ENCODE data around the gene CCHCR1.

The CCHCR1 gene

DNA sequence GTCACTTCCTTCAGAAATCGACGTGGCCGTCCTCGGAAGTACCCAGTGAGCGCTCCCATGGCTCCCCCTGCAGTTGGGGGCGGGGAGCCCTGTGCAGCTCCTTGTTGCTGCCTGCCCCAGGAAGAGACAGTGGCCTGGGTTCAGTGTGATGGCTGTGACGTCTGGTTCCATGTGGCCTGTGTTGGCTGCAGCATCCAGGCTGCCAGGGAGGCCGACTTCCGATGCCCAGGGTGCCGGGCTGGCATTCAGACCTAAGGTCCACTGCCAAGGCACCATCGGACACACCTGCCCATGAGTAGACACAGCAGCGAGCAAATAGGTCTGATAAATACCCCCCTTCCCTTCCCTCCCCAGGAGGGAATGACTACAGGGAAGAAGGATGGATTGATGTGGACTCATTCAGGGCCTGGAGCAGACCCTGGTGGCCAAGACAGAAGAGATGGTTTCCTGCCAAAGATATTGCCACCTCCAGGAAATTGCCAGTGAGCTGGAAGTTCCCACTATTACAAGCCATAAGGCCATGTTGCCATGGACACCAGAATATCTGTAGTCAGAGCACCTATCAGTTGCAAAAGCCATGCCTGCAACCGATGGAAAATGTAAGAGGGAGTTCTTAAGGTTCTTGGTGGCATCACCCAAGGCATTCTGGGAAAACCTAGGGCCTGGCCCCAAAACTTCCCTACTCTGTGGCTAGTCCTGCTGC, 5.0 kb upstream of the CCHCR1 start:
- no peak for DNase-seq (ENCODE audit: low read depth in 2 of 2)

DNA sequence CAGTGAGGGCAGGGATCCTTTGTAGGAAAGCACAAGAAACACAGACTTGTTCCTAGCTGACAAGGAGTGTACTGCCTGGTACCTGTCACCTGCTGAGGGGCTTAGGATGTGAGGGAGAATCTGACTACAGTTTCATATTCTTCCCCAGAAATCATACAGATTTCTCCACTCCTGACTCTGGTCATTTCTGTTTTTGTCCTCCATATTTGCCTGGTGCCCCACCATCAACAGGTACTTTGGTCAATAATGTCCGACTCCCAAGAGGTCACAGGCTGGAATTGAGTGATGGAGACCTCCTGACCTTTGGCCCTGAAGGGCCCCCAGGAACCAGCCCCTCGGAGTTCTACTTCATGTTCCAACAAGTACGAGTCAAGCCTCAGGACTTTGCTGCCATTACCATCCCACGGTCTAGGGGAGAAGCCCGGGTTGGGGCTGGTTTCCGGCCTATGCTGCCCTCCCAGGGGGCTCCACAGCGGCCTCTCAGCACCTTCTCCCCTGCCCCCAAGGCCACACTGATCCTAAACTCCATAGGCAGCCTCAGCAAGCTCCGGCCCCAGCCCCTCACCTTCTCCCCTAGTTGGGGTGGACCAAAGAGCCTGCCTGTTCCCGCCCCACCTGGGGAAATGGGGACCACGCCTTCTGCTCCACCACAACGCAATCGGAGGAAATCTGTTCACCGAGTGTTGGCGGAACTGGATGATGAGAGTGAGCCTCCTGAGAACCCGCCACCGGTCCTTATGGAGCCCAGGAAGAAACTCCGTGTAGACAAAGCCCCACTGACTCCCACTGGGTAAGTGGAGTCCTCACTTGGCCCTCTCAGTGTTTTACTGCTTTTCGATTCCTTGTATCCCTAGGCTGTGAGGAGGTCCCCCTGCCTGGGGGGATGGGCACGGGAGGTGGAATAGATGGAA, 3.9 kb upstream of the CCHCR1 start:
- DNase-seq (ENCODE audit: low read depth in 2 of 2), result no peak

DNA sequence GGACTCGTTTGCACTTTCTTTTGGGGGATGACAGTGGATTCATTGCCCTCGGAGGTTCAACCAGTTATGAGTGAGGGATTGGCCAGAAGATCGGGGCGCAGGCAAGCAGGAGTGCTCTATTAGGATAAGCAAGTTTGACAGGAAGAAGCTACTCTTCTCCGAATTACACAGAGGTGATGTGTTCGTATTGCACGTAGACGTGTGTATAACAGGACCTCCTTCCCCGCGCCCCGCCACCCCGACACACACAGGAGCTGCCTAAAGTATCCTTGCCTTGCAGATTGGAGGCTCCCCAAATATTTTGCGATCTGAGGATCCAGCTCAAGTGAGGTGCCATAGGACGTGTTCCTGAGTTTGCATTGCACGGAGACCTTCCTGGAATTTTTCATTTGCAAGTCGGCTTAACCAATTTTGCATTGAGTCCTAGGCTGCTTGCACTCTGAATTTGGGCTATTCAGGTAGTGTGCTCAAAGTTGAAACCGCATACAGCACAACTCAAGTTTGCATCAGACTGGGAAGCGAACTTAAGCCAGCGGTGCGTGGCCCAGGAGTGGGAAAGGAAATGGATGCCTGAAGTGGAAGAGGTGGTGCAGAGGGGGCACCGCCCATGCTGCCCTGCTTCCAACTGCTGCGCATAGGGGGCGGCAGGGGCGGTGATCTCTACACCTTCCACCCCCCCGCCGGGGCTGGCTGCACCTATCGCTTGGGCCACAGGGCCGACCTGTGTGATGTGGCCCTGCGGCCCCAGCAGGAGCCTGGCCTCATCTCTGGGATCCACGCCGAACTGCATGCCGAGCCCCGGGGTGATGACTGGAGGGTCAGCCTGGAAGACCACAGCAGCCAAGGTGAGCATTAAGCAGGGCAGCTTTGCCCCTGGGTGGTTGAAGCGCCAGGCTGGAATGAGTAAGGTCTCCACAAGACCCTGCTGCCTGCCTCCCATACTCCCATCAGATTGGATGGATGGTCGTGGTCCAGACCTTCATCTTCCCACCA, 1.6 kb upstream of the CCHCR1 start:
- DNase-seq (ENCODE audit: low read depth in 2 of 2), result no peak

DNA sequence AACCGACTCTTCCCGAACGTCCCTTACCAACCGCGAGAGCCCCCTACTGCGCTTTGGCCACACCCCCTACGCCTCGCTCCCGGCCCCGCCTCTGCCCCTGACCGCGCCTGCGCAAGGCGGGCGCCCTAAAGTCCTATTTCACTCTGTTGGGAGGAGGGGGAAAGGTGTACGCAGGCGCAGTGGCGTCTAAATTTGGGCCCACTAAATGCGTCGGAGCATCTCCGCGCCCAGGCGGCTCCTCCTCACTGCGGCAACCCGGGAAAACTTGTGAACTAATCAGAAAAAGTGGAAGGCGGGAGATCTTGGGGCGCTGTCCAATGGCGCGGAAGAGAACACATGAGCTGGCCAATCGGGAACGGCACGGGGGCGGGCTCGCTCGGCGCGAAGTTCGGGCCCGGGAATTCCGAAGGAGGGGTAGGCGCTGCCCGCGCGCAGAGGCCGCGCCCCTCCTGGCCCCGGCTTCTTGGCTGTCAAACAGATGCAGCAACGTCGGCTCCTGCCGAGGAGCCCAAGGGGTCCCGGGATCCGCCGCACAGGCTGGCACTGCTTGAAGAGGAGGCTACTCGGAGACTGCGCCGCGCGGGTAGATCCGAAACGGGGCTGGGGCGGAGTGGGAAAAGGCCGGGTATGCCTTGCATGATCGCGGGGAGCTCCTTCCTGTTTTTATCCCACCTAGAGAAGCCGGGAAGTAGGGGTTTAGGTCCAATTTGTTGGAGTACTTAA, 699 bp upstream of the CCHCR1 start, which contains the start of gene TCF19:
Gene TCF19 (plus strand): TSS at position 450 of the 723 bp plus-strand sequence. CDS start 881 bp downstream, outside the sequence.
- peak; percentile 99 for DNase-seq (ENCODE audit: low read depth in 2 of 2)

DNA sequence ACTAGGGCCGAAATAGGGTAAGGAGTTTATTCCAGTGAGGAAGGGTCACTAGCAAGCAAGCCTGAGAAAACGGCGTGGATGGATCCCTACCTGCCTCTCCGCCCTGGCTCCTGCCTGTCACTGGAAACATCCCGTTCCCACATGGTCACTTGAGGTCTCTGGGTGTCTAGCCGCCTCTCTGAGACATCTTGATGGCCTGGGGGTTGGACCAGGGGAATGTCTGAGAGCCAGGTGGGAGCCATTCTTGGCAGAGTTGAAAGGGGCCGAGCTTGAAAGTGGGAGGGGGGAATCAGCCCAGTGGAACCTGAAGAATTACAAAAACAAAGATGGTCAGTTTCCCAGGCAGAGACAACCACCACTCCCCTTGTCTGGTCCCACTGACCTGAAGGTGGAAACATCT, 961 bp downstream of the CCHCR1 start:
- no peak for DNase-seq (ENCODE audit: low read depth in 2 of 2)

DNA sequence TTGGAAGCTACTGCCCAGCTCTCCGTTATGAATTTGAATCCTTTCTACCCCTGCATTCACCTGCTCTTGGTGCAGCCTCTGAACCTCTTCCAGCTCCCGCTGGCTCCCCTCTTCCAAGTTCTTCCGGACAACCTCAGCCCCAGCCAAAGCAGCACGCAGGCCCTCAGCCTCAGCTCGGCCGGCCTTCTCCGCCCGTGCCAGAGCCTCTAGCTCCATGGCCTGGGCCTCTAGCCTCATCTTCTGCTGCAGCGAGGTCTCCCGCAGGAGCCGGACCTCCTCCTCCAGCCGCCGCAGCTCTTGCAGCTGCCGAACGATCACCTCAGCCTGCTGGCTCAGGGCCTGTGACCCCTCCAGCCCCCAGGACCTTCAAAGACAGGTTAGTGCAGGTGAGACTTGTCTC, 3.2 kb downstream of the CCHCR1 start:
- no peak for DNase-seq (ENCODE audit: low read depth in 2 of 2)

DNA sequence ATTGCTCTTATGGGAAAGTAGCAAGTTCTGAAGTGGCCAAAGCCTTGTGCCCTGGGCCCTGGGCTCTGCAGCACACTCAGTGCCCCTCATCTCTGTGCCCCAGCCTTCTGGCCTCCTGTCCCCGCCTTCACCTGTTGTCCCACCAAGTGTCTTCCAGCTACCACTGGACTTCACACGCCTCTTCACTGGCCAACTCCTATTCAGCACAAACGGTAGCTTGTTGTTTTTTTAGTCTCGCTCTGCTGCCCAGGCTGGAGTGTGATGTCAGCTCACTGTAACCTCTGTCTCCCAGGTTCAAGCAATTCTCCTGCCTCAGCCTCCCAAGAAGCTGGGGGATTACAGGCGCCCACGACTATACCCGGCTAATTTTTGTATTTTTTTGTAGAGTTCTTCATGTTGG, 4.8 kb downstream of the CCHCR1 start:
- no peak for DNase-seq (ENCODE audit: low read depth in 2 of 2)

DNA sequence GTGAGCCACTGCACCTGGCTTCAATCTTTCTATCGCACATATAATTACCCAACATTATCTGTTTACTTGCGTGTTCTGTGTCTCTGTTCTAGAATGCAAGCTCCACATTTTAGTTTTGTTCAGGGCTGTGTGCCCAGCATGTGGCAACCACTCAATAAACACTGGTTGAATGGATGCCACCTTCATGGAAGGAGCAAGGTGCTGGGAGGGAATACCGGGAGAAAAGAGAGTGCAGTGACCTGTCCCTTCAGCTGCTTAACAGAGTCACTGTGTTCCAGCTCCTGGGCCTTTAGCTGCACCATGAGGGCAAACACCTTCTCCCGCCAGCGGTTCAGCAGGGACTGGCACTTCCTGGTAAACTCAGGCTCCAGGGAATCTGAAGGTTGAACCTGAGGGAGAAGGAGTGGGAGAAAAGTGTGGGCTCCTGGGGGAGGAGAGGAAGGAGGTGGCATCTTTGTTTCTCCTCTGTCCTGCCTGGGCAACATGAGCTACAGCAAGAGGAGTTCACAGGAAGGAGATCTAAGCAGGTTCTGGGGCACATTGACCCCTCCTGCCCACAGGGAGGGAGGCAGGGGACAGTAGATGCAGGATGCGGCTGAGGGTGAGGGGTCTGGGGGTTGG, 7.7 kb downstream of the CCHCR1 start:
- no peak for DNase-seq (ENCODE audit: low read depth in 2 of 2)

DNA sequence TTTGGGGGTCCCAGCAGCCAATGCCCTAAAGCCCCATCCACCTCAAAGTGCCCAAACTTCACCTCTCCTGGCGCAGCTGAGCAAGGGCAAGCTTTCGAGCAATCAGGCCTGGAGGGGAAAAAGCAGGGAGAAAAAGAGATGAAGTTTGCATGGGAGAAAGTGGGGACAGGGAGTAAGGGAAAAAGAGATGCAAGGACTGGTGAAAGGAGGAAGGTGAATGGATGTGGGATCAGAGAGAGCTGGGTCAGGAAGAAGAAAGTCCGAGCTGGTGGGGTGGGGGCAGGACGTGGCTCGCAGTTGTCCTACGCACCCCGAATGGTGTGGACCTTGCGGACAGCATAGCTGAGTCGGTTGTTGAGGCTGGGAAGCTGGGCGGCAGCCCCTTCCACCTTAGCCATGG, 12.2 kb downstream of the CCHCR1 start:
- DNase-seq (ENCODE audit: low read depth in 2 of 2), result no peak

DNA sequence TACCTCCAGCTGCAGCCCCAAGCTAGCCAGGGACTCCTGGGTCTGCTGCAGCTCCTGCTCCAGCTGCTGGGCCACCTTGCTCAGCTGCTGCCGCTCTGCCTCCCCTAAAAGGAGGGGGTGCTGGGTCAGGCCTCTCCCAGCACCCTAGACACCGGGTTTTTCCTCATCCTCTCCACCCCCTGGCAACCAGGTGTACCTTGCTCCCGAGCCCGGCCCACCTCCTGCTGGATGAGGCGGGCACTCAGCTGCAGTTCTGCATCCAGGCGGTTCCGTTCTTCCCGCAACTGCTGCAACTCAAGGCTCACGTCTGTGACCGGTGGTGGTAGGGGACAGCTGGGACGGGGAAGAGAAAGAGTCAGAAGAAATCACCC, 12.6 kb downstream of the CCHCR1 start:
- DNase-seq (ENCODE audit: low read depth in 2 of 2), result no peak

DNA sequence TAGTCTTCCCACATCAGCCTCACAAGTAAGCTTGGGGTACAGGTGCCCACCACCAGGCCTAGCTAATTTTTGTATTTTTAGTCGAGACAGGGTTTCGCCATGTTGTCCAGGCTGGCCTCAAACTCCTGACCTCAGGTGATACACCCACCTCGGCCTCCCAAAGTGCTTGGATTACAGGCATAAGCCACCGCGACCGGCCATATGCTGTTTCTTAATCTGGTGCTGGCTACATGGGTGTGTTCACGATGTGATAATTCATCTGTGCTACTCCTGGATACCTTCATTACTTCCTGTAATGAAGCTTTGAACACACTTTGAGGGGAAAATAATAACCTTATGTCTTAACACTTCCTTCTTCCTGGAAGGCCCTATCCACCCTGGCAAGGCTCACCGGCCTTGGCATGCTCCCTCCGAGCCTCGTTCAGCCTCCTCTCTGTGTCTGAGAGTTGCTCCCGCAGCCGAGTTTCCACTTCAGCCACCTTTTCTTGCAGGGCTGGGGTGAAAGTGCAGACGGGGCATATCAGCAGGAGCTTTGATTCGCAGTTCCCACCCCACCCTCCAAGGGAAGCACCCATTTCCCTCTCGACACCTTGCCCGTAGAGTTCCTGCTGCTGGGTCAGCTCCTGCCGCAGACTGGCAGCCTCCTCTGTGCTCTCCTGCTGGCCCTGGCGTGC, 13.2 kb downstream of the CCHCR1 start:
- no peak for DNase-seq (ENCODE audit: low read depth in 2 of 2)

DNA sequence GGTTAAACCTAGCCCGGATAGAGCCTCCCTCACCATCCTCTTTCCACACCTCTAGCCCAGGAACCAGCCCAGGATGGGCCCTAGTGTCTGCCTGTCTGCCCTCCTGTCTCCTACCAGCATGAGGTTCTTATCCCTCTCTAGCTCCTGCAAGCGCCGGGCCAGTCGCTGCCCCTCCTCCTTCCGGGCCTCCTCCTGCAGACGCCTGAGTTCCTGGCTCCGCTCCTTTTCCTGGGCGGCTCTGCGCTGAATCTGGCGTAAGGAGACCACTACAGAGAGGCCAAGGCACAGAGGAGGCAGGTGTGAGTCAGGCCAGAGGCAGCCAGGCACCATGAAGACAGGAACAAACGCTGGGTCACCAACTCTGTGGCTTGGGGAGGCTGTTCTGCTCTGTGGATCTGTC, 14.5 kb downstream of the CCHCR1 start:
- no peak for DNase-seq (ENCODE audit: low read depth in 2 of 2)

DNA sequence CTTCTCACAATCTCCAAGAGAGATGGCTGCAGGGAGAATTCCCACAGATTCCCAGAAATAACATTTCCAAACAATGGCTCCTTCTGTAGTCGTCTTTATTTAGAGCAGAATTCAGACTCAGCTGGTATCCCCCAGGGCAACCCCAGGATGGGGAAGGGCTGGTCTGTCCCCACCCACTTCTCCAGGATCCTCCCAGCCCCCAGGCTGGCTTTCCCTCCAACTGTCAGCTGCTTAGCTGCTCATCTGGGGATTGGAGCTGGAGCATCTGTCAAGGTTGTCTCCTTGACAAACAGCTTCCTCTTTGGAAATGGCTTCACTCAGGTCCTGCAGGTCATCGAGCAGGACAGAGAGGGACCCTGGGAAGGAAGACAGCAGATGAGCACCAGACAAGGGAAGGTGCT, 15.2 kb downstream of the CCHCR1 start:
- no peak for DNase-seq (ENCODE audit: low read depth in 2 of 2)

DNA sequence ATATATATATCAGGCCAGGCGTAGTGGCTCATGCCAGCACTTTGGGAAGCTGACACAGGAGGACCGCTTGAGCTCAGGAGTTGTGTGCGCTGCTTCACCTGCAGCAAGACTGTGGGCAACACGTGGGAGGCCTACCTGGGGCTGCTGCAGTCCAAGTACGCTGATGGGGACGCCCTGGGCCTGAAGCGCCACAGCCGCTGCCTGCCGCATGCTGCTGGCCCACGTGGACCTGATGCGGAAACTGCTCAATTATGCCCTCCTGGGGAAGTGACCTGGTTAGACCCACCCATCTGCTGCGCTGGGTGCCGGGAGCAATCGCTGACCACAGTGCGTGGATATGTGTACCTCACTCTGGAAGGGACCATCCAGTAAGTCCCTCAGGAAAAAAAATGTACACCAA, 17.0 kb downstream of the CCHCR1 start:
- no peak for DNase-seq (ENCODE audit: low read depth in 2 of 2)

DNA sequence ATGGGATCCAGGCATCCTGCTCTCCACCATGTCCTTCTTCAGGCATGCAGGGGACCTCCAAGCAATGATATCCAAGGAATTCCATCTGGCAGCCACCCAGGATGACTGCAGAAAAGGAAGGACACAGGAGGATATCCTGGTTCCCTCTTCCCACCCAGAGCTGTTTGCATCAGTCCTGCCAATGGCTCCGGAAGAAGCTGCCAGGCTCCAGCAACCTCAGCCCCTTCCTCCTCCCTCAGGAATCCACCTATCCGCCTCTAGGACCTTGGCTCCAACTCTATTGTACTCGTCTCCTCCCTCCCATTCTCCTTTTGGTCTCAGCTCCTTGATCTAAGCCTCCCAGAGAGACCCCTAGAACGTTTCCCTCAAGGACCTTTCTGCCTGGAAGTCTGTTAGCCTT, 18.0 kb downstream of the CCHCR1 start:
- no peak for DNase-seq (ENCODE audit: low read depth in 2 of 2)

DNA sequence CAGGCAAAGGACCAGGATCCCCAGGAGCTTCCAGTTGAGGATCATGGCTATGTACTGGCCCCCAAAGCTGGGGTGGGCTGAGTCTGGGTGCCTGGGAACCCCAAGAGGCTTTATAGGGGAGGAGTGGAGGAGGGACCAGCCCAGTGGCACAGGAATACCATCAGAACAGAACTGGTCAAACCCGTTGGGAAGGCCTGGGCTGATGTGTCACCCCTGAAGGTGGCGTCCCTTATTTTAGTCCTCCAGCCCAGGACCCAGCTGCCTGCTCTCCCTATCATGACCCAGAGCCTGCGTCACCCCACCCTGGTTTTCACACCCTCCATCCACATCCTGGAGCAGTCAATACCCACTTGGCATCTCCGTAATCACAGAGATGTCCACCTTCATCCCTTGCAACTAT, 18.6 kb downstream of the CCHCR1 start, which contains the start of gene PSORS1C2:
Gene PSORS1C2 (minus strand): TSS at position 85 of the 400 bp plus-strand sequence. CDS start 40 bp downstream, at position 45.
- no peak for DNase-seq (ENCODE audit: low read depth in 2 of 2)

DNA sequence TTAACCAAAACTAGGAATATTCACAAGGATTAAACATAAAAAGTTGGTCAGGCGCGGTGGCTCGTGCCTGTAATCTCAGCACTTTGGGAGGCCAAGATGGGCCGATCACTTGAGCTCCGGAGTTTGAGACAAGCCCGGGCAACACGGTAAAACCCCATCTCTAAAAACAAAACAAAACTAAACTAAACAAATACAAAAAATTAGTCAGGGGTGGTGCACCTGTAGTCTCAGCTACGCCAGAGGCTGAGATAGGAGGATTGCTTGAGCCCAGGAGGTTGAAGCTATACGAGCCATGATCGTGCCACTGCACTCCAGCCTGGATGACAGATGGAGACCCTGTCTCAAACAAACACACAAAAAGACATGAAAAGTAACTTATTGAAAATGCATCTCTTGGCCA, 21.9 kb downstream of the CCHCR1 start:
- no peak for DNase-seq (ENCODE audit: low read depth in 2 of 2)

DNA sequence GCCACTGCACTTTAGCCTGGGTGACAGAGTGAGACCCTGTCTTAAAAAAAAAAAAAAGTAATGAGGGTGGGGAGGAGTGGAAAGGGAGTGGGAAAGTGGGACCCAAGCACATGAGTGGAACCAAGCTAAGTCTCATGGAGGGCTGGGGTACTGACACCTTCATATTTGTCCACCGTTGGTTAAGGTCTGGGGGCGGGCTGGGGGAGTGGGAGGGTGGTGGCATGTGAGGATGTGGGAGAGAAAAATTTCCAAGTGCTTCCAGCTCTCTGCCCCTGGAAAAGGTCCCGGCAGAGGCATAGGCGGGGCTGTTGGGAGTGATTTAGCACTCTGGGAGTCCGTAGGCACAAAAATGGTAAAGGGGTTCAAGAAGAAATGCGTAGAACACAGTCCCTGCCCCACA, 24.8 kb downstream of the CCHCR1 start:
- DNase-seq (ENCODE audit: low read depth in 2 of 2), result no peak

DNA sequence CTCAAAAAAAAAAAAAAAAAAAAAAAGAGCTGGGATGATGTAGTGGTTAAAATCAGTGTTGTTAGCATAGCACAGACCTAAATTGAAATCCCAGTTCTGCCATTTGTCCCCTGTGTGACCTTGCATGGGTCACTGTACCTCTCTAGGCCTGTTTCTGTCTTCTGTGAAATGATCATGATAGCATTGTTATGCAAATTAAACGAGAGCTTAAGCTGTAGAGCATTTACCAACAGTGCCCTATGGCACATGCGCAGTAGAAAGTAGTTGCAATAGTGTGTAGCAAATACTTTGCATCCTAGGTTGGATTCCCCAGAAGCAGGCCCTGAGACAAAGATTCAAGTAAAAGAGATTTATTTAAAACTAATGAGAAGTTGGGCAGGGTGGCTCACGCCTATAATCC, 26.0 kb downstream of the CCHCR1 start:
- no peak for DNase-seq (ENCODE audit: low read depth in 2 of 2)

DNA sequence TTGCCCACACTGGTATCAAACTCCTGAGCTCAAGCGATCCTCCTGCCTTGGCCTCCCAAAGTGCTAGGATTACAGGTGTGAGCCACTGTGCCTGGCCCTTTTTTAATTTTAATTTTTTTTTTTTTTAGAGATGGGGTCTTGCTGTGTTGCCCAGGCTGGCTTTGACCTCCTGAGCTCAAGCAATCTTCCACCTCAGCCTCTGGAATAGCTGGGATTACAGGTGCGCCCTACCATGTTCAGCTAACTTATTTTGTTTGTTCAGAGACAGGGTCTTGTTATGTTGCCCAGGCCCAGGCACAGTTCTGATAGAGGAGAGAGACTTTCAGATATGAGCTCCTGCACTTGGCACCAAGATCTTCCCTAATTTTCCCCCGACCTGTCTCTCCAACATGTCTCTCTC, 26.9 kb downstream of the CCHCR1 start:
- no peak for DNase-seq (ENCODE audit: low read depth in 2 of 2)
